ENCODE measurements around the gene TFCP2L1.

TFCP2L1 gene

GRCh38 chr2:121260370-121261154, 24.4 kb downstream of the TFCP2L1 start:
- no peak overlapping the region for H3K4me3 ChIP-seq (ENCODE audit: low read length in 2 of 2)
- H3K27me3 ChIP-seq (ENCODE audit: control insufficient read depth in 3 of 3, insufficient read depth in 3 of 3, low read depth in 1 of 3, low read length in 3 of 3): no peaks in the 10 kb centered on the region
- H3K9me3 ChIP-seq (replicated peaks in 1 of 2; ENCODE audit: control insufficient read depth in 2 of 2, insufficient read depth in 1 of 2, low read depth in 1 of 2, low read length in 2 of 2): peaks cover 0 to 2% of the 10 kb centered on the region in 2 donors
- peaks cover 4 to 6% of the 10 kb centered on the region in 2 donors for H3K4me1 ChIP-seq (ENCODE audit: control insufficient read depth in 2 of 2, insufficient read depth in 1 of 2, low read depth in 1 of 2, low read length in 2 of 2)
- DNase-seq (ENCODE audit: low spot score): no peak
- H3K4me2 ChIP-seq (ENCODE audit: insufficient read depth, low read length, poor library complexity, severe bottlenecking): no peak overlapping the region
- no peak overlapping the region for H2BK12ac ChIP-seq (ENCODE audit: low read length)
- H3K4ac ChIP-seq (ENCODE audit: low read length): no peak overlapping the region
- no peak overlapping the region for H2BK120ac ChIP-seq (ENCODE audit: low read depth, low read length)
- H2BK15ac ChIP-seq (ENCODE audit: low read length): no peak overlapping the region
- no peak overlapping the region for H3K23ac ChIP-seq (ENCODE audit: low read depth, low read length, poor library complexity)
- no peak overlapping the region for H4K91ac ChIP-seq (ENCODE audit: low read depth, low read length, poor library complexity)
- H3K18ac ChIP-seq (ENCODE audit: low read length): no peak overlapping the region
- H2BK5ac ChIP-seq (ENCODE audit: low read length): no peak overlapping the region
- no peak overlapping the region for H2AFZ ChIP-seq (ENCODE audit: low read length)
- WGBS, 2 donors (ENCODE audit: extremely low coverage in 2 of 2, insufficient read length in 2 of 2, insufficient replicate concordance in 1 of 2): no CpG with 5 or more reads among the region's 12 CpGs
- H3K36me3 ChIP-seq (replicated peaks in 1 of 2; ENCODE audit: control insufficient read depth in 2 of 2, insufficient read depth in 2 of 2, low read length in 2 of 2): no peaks in the 10 kb centered on the region
- H2AK5ac ChIP-seq (ENCODE audit: low read depth, low read length): no peak overlapping the region
- H3K9ac ChIP-seq (ENCODE audit: low read depth, low read length, poor library complexity): peak overlapping the region; percentile 24
- no peak overlapping the region for H3K27ac ChIP-seq (replicated peaks; ENCODE audit: low read length)
- H4K8ac ChIP-seq (ENCODE audit: low read depth, low read length): no peak overlapping the region
- H3K79me1 ChIP-seq (ENCODE audit: low read depth, low read length): no peaks in the 10 kb centered on the region
- no peak overlapping the region for H3K14ac ChIP-seq (ENCODE audit: low read length)

GRCh38 chr2:121258051-121258450, 27.0 kb downstream of the TFCP2L1 start:
- Histone ChIP-seq H3K4me1 (ENCODE audit: control insufficient read depth in 2 of 2, insufficient read depth in 1 of 2, low read depth in 1 of 2, low read length in 2 of 2) (peaks cover 6% of the 10 kb centered on the region in 2 donors), H3K27me3 (ENCODE audit: control insufficient read depth in 3 of 3, insufficient read depth in 3 of 3, low read depth in 1 of 3, low read length in 3 of 3) (no peaks in the 10 kb centered on the region), H3K18ac (ENCODE audit: low read length) (no peak overlapping the region), H3K4ac (ENCODE audit: low read length) (no peak overlapping the region), H3K23ac (ENCODE audit: low read depth, low read length, poor library complexity) (no peak overlapping the region), H4K8ac (ENCODE audit: low read depth, low read length) (no peak overlapping the region), H2BK12ac (ENCODE audit: low read length) (no peak overlapping the region), H4K91ac (ENCODE audit: low read depth, low read length, poor library complexity) (no peak overlapping the region), H3K9ac (ENCODE audit: low read depth, low read length, poor library complexity) (no peak overlapping the region), H2AK5ac (ENCODE audit: low read depth, low read length) (no peak overlapping the region), H2AFZ (ENCODE audit: low read length) (no peak overlapping the region), H2BK15ac (ENCODE audit: low read length) (no peak overlapping the region), H2BK5ac (ENCODE audit: low read length) (no peak overlapping the region), H2BK120ac (ENCODE audit: low read depth, low read length) (no peak overlapping the region), H3K4me3 (ENCODE audit: low read length in 2 of 2) (no peak overlapping the region), H3K27ac (replicated peaks; ENCODE audit: low read length) (no peak overlapping the region), H3K14ac (ENCODE audit: low read length) (no peak overlapping the region), H3K36me3 (replicated peaks in 1 of 2; ENCODE audit: control insufficient read depth in 2 of 2, insufficient read depth in 2 of 2, low read length in 2 of 2) (no peaks in the 10 kb centered on the region), H3K4me2 (ENCODE audit: insufficient read depth, low read length, poor library complexity, severe bottlenecking) (no peak overlapping the region), H3K79me1 (ENCODE audit: low read depth, low read length) (no peaks in the 10 kb centered on the region), H3K9me3 (replicated peaks in 1 of 2; ENCODE audit: control insufficient read depth in 2 of 2, insufficient read depth in 1 of 2, low read depth in 1 of 2, low read length in 2 of 2) (no peaks in the 10 kb centered on the region)
- no peak for DNase-seq (ENCODE audit: low spot score)
- no CpG with 5 or more reads among the region's 5 CpGs for WGBS, 2 donors (ENCODE audit: extremely low coverage in 2 of 2, insufficient read length in 2 of 2, insufficient replicate concordance in 1 of 2)

GRCh38 chr2:121257480-121257840, 27.5 kb downstream of the TFCP2L1 start:
- no peaks in the 10 kb centered on the region for H3K27me3 ChIP-seq (ENCODE audit: control insufficient read depth in 3 of 3, insufficient read depth in 3 of 3, low read depth in 1 of 3, low read length in 3 of 3)
- peak overlapping the region; percentile 78 for H2BK120ac ChIP-seq (ENCODE audit: low read depth, low read length)
- no peaks in the 10 kb centered on the region for H3K36me3 ChIP-seq (replicated peaks in 1 of 2; ENCODE audit: control insufficient read depth in 2 of 2, insufficient read depth in 2 of 2, low read length in 2 of 2)
- H3K79me1 ChIP-seq (ENCODE audit: low read depth, low read length): no peaks in the 10 kb centered on the region
- H2BK12ac ChIP-seq (ENCODE audit: low read length): no peak overlapping the region
- H3K23ac ChIP-seq (ENCODE audit: low read depth, low read length, poor library complexity): no peak overlapping the region
- H4K8ac ChIP-seq (ENCODE audit: low read depth, low read length): no peak overlapping the region
- no peak overlapping the region for H4K91ac ChIP-seq (ENCODE audit: low read depth, low read length, poor library complexity)
- H3K4me1 ChIP-seq (ENCODE audit: control insufficient read depth in 2 of 2, insufficient read depth in 1 of 2, low read depth in 1 of 2, low read length in 2 of 2): peaks cover 6% of the 10 kb centered on the region in 2 donors
- no peak overlapping the region for H3K18ac ChIP-seq (ENCODE audit: low read length)
- no peak for DNase-seq (ENCODE audit: low spot score)
- H3K9ac ChIP-seq (ENCODE audit: low read depth, low read length, poor library complexity): no peak overlapping the region
- H2AK5ac ChIP-seq (ENCODE audit: low read depth, low read length): peak overlapping the region; percentile 46
- H3K4ac ChIP-seq (ENCODE audit: low read length): no peak overlapping the region
- no peak overlapping the region for H3K27ac ChIP-seq (replicated peaks; ENCODE audit: low read length)
- H3K9me3 ChIP-seq (replicated peaks in 1 of 2; ENCODE audit: control insufficient read depth in 2 of 2, insufficient read depth in 1 of 2, low read depth in 1 of 2, low read length in 2 of 2): no peaks in the 10 kb centered on the region
- H3K4me3 ChIP-seq (ENCODE audit: low read length in 2 of 2): no peak overlapping the region
- no CpG with 5 or more reads among the region's 3 CpGs for WGBS, 2 donors (ENCODE audit: extremely low coverage in 2 of 2, insufficient read length in 2 of 2, insufficient replicate concordance in 1 of 2)
- H3K14ac ChIP-seq (ENCODE audit: low read length): no peak overlapping the region
- H3K4me2 ChIP-seq (ENCODE audit: insufficient read depth, low read length, poor library complexity, severe bottlenecking): no peak overlapping the region
- H2AFZ ChIP-seq (ENCODE audit: low read length): no peak overlapping the region
- no peak overlapping the region for H2BK5ac ChIP-seq (ENCODE audit: low read length)
- H2BK15ac ChIP-seq (ENCODE audit: low read length): no peak overlapping the region

- no CpG with 5 or more reads among the region's 13 CpGs for WGBS, 2 donors (ENCODE audit: extremely low coverage in 2 of 2, insufficient read length in 2 of 2, insufficient replicate concordance in 1 of 2)
- Histone ChIP-seq H4K8ac (ENCODE audit: low read depth, low read length) (no peak overlapping the region), H3K4me1 (ENCODE audit: control insufficient read depth in 2 of 2, insufficient read depth in 1 of 2, low read depth in 1 of 2, low read length in 2 of 2) (peaks cover 6% of the 10 kb centered on the region in 2 donors), H3K9me3 (replicated peaks in 1 of 2; ENCODE audit: control insufficient read depth in 2 of 2, insufficient read depth in 1 of 2, low read depth in 1 of 2, low read length in 2 of 2) (no peaks in the 10 kb centered on the region), H3K27ac (replicated peaks; ENCODE audit: low read length) (no peak overlapping the region), H2BK120ac (ENCODE audit: low read depth, low read length) (peak overlapping the region; percentile 78), H3K18ac (ENCODE audit: low read length) (peak overlapping the region; percentile 40), H3K14ac (ENCODE audit: low read length) (no peak overlapping the region), H3K79me1 (ENCODE audit: low read depth, low read length) (no peaks in the 10 kb centered on the region), H2BK12ac (ENCODE audit: low read length) (no peak overlapping the region), H4K91ac (ENCODE audit: low read depth, low read length, poor library complexity) (no peak overlapping the region), H3K9ac (ENCODE audit: low read depth, low read length, poor library complexity) (no peak overlapping the region), H3K4me2 (ENCODE audit: insufficient read depth, low read length, poor library complexity, severe bottlenecking) (no peak overlapping the region), H3K36me3 (replicated peaks in 1 of 2; ENCODE audit: control insufficient read depth in 2 of 2, insufficient read depth in 2 of 2, low read length in 2 of 2) (no peaks in the 10 kb centered on the region), H3K4ac (ENCODE audit: low read length) (no peak overlapping the region), H2AK5ac (ENCODE audit: low read depth, low read length) (peak overlapping the region; percentile 46), H2BK5ac (ENCODE audit: low read length) (no peak overlapping the region), H3K23ac (ENCODE audit: low read depth, low read length, poor library complexity) (no peak overlapping the region), H2BK15ac (ENCODE audit: low read length) (no peak overlapping the region), H2AFZ (ENCODE audit: low read length) (no peak overlapping the region), H3K27me3 (ENCODE audit: control insufficient read depth in 3 of 3, insufficient read depth in 3 of 3, low read depth in 1 of 3, low read length in 3 of 3) (no peaks in the 10 kb centered on the region), H3K4me3 (ENCODE audit: low read length in 2 of 2) (no peak overlapping the region)
- DNase-seq (ENCODE audit: low spot score): no peak
Measured at GRCh38 chr2:121256720-121257479, 28.1 kb downstream of the TFCP2L1 start.

Measured in neuronal stem cell (in vitro differentiated cells).